Measurements from ENCODE around the gene RAB38.

DNA sequence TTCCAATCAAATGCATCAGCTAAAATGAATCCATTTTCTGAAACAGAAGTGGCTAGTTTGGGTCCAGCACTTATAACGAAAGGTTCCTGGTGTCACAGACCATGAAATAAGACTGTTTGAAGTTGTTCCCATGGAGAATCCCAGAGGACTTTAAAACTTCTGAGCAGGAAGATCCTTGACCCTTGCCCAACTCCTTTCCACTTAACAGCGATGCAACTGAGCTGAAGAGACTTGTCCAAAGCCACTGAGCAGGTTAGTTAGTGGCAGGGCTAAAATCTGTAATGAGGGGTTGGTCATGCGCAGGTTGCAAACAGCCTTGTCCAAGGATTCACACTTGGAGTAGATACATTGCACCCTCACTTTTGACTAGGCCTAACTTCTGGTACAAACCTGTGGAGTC lies 1.3 kb downstream of the RAB38 start:
- TF ChIP-seq, protein P1, sequence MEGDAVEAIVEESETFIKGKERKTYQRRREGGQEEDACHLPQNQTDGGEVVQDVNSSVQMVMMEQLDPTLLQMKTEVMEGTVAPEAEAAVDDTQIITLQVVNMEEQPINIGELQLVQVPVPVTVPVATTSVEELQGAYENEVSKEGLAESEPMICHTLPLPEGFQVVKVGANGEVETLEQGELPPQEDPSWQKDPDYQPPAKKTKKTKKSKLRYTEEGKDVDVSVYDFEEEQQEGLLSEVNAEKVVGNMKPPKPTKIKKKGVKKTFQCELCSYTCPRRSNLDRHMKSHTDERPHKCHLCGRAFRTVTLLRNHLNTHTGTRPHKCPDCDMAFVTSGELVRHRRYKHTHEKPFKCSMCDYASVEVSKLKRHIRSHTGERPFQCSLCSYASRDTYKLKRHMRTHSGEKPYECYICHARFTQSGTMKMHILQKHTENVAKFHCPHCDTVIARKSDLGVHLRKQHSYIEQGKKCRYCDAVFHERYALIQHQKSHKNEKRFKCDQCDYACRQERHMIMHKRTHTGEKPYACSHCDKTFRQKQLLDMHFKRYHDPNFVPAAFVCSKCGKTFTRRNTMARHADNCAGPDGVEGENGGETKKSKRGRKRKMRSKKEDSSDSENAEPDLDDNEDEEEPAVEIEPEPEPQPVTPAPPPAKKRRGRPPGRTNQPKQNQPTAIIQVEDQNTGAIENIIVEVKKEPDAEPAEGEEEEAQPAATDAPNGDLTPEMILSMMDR (IDR thresholded peaks at IDR 0.05) = no peak
- TF ChIP-seq POLR2A (IDR thresholded peaks at IDR 0.05) (no peak), EP300 (IDR thresholded peaks at IDR 0.05) (no peak)

All from tibial nerve (tissue), 4 donors.